Astrocyte of the cerebellum (primary cell): ENCODE results near the gene CD34.

Experiments
- DNase-seq: peaks from one replicate; pipeline ENCODE4 v3.0.0-alpha.2; 2011; ENCODE audit warnings: low read depth
- H3K4me3 ChIP-seq: 2 replicates; pipeline ENCODE4 v1.5.1; 2011; ENCODE audit warnings: mild to moderate bottlenecking, low read depth, low read length, moderate library complexity
- in situ Hi-C: cut with HindIII; loops from 2 replicates; pipeline ENCODE4 v1.10.0; 2017; ENCODE audit warnings: low sequenced_read_pairs
- TF ChIP-seq, protein P1 (sequence below): IDR thresholded peaks from 2 replicates; pipeline ENCODE4 v1.5.1; 2012; ENCODE audit warnings: low read length, low read depth, moderate library complexity, mild to moderate bottlenecking; ENCODE audit errors: missing control alignments

The CD34 gene

GRCh38 chr1:207954104-207954503 lies 43.2 kb upstream of the CD34 start:
- TF ChIP-seq, protein P1, sequence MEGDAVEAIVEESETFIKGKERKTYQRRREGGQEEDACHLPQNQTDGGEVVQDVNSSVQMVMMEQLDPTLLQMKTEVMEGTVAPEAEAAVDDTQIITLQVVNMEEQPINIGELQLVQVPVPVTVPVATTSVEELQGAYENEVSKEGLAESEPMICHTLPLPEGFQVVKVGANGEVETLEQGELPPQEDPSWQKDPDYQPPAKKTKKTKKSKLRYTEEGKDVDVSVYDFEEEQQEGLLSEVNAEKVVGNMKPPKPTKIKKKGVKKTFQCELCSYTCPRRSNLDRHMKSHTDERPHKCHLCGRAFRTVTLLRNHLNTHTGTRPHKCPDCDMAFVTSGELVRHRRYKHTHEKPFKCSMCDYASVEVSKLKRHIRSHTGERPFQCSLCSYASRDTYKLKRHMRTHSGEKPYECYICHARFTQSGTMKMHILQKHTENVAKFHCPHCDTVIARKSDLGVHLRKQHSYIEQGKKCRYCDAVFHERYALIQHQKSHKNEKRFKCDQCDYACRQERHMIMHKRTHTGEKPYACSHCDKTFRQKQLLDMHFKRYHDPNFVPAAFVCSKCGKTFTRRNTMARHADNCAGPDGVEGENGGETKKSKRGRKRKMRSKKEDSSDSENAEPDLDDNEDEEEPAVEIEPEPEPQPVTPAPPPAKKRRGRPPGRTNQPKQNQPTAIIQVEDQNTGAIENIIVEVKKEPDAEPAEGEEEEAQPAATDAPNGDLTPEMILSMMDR = no peak
- in situ Hi-C loops = no loop called here
- DNase-seq = no peak
- no peak overlapping the region for H3K4me3 ChIP-seq

GRCh38 chr1:207952617-207953542 lies 42.0 kb upstream of the CD34 start:
- no peak overlapping the region for H3K4me3 ChIP-seq
- TF ChIP-seq, protein P1 = no peak
- no peak for DNase-seq
- in situ Hi-C loops = no loop called here

- no peak overlapping the region for H3K4me3 ChIP-seq
- TF ChIP-seq, protein P1 = no peak
- DNase-seq = no peak
- in situ Hi-C loops = no loop called here
Measured at GRCh38 chr1:207951652-207952051, 40.7 kb upstream of the CD34 start.

- DNase-seq = no peak
- H3K4me3 ChIP-seq = no peak overlapping the region
- in situ Hi-C loops = no loop called here
- TF ChIP-seq, protein P1 = no peak
Measured at GRCh38 chr1:207950750-207951149, 39.8 kb upstream of the CD34 start.

- DNase-seq = no peak
- in situ Hi-C loops = no loop called here
- TF ChIP-seq, protein P1 = no peak
- no peak overlapping the region for H3K4me3 ChIP-seq
Measured at GRCh38 chr1:207949571-207950195, 38.8 kb upstream of the CD34 start.

GRCh38 chr1:207948536-207949250 lies 37.8 kb upstream of the CD34 start:
- TF ChIP-seq, protein P1 = no peak
- in situ Hi-C loops = no loop called here
- no peak overlapping the region for H3K4me3 ChIP-seq
- DNase-seq = no peak
